SIG-M5 treated with dmso at 0.1 percent for 504 hours (cell line): ENCODE results near the gene GAS7.

Source experiments
- DNase-seq: peaks from one replicate; lab custom pipeline; 2025; ENCODE audit not compliant: unreplicated experiment; lab: John Stamatoyannopoulos, UW

Gene GAS7

GRCh38 chr17:9987779-9988585 lies 210.4 kb downstream of the GAS7 start:
- DNase-seq, result peak; percentile 43

GRCh38 chr17:9986754-9987382 lies 211.5 kb downstream of the GAS7 start:
- no peak for DNase-seq

GRCh38 chr17:9985646-9986045 lies 212.8 kb downstream of the GAS7 start:
- no peak for DNase-seq

- no peak for DNase-seq
Observed at GRCh38 chr17:9984768-9985167, 213.6 kb downstream of the GAS7 start.

- peak; percentile 29 for DNase-seq
Observed at GRCh38 chr17:9982159-9982558, 216.2 kb downstream of the GAS7 start.

DNA sequence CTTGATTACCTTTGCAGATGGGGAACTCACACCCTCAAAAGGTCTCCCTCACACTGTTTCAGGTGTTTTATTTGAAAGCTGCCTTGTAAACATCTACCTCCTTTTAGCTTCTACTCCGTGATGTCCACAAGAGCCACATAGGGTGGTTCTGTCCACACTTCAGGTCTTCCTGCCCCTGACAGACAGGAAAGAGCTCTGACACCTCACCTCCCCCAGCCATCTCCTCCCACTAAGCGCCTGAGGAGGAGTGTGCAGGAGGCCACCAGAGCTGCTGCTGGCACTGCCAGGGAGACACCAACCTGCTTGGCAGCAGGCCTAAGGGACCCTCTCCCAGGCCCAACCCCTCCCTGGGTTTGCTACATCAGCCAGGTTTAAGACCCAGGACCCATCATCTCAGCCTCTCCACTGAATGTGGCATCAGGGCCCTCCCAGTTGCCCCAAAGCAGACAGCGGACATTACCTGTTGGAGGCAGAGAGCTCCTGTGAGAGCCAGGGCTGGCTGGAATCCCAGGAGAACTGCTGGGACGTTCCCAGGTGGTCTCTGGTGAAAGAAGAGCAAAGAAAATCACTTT lies 217.0 kb downstream of the GAS7 start:
- DNase-seq, result no peak

- no peak for DNase-seq
Observed at GRCh38 chr17:9979463-9979995, 218.9 kb downstream of the GAS7 start.

- DNase-seq, result no peak
Observed at GRCh38 chr17:9977180-9977575, 221.2 kb downstream of the GAS7 start.

GRCh38 chr17:9976283-9977179 lies 221.9 kb downstream of the GAS7 start:
- DNase-seq, result no peak

- no peak for DNase-seq
Observed at GRCh38 chr17:9974448-9975381, 223.7 kb downstream of the GAS7 start.

GRCh38 chr17:9973669-9974447 lies 224.5 kb downstream of the GAS7 start:
- no peak for DNase-seq

DNA sequence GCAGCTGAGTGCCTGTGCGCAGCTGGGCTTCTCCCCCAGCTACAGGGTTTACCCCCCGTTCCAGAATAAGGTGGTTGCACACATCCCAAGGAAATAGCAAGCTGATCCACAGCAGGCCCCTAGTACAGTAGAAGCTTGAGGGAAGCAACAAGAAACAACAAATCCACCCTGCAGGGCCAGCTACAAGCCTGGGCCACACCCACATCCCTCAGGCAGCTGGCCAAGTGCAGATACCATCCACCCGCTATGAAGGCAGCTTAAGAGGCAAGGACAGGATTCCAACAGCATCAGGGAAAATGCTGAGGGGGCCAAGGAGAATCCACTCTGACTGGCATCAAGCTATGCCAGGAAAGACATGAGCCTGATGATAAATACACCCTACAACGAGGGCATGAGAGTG lies 226.4 kb downstream of the GAS7 start:
- no peak for DNase-seq

DNA sequence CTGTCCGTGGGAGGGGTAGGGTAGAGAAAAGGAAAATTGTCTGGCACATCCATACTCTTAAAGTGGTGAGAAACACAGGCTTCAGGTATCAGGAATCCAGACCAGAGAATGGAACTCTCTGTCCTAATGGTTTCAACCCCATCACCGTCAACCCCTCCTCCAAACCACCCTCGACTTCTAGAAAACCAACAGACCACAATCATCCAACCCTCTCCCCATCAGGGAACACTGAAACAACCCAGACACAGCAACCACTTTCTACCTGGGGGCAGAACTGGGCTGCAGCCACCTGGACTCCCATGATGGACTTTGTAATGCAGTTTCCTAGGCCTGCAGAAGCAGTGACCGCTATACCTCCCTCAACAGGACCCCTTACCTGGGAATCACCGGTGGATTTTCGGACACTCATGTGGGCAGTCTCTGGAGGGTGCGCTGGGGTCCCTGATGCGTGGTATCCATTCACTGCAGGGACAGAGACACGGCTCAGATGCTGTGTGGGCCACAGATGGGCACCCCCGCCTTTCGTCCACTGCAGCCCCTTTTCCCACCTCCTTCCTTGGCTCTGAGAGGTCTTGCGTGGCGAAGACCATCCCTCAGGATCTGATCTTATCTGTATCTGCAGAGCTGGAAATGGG lies 229.0 kb downstream of the GAS7 start:
- DNase-seq, result no peak

DNA sequence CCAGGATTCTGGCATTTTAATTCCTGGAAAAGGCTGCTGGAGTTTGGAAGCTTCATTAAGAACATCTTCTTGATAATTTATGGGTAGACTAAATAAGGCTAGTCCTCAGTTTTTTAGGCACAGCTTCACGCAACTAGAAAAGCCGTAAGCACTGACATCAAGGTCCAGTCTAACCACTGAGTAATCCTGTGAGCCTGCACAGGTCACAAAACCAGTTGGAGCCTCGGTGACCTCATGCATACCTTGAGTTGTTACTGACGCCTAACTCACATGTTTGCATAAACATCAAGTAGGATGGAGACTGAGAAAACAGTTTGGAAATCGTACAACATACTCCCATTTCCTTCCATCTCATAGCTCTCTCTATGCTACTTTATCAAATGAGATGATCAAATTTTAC lies 229.5 kb downstream of the GAS7 start:
- peak; percentile 15 for DNase-seq

DNA sequence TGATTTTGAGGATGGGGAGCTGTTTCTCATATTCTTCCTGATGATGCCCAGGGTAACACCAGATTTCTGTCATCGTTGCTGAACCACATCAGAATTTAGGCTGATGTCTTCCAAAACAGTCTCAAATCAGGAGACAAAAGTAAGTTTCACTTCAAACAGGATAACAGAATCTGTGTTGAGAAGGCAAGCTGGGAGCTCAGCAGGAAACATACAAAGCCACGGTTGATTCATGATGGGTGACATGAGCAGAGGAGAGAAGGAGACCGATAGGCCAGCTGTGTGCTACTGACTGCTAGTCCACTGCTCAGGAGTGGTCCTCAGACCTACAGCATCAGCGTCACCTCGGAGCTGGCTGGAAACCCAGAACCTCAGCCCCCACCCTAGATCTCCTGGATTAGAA lies 230.4 kb downstream of the GAS7 start:
- no peak for DNase-seq

GRCh38 chr17:9959377-9959981 lies 238.9 kb downstream of the GAS7 start:
- DNase-seq, result peak; percentile 22

- DNase-seq, result no peak
Observed at GRCh38 chr17:9958586-9959281, 239.7 kb downstream of the GAS7 start.

- DNase-seq, result no peak
Observed at GRCh38 chr17:9957244-9957643, 241.2 kb downstream of the GAS7 start.
